NCI-H82 treated with DMSO at 0.1 percent for 48 hours (cell line): Measurements from ENCODE around the gene UBR4.

Source experiments
- DNase-seq: peaks from one replicate; lab custom pipeline; 2025; ENCODE audit not compliant: unreplicated experiment; lab: John Stamatoyannopoulos, UW

The UBR4 gene

DNA sequence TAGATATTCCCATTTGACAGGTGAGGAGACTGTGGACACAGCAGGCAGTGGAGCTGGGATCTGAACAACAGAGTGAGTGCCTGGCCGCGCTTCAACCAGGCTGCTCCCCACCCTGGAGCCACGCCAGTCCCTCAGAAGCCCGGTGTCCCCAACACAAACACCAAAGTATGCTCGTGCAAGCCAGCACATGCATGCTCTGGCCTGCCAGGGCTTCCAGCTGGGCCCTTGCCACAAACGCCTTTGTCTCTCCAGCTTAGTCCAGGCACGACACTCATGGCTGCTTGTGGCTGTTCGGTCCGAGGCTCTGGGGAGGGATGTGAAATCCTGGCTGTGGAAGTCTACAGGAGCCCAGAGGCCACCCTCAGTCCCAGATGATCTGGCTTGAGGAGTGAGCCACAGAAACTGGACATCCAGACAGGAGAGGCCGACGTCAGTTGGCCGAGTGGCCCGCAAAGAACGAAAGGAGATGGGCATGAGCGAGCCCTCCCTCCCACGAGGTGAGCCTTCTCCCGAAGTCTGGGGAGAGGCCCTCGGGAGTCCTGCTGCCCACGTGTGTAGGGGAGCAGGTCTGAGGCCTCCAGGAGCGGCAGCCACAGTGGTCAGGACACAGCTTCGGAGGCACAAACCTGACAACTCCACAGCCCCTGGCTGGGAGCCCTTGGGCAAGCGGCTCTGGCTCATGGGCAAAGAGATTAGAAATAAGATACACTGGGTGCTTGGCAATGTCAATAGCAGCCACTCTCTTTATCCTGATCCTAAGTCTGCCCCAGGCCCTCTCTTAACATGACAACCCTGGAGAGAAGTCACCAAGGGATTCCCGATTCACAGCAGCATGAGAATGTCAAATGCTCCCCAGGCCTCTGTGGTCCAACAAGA lies 136.5 kb downstream of the UBR4 start:
- no peak for DNase-seq

DNA sequence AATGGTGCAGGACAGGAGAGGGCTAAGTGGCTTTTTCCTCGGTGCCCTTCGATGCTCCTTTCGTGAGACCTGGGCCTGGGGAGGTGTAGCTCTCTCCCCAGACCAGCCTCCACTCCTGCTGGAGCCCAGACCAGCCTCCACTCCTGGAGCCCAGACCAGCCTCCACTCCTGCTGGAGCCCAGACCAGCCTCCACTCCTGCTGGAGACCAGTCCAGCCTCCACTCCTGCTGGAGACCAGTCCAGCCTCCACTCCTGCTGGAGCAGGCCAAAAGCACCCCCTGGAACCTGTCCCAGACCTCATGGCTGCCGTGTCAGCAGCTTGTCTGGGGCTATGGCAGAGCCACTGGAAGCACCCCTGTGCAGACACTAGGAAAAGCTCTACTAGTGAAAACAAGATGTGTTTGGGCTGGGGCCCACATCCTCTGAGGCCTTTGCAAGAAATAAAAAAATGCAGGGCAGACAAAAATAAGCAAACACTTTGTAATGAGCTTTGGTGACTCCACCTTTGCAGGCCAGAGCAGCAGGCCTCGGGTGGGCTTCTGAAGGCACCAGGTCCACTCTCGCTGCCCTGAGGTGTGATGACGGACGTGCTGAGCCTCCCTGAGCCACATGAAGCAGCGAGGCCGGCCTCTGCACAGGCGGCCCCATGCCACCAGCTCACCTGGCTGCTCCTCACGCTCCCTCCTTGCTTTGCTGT lies 137.6 kb downstream of the UBR4 start:
- DNase-seq = no peak

DNA sequence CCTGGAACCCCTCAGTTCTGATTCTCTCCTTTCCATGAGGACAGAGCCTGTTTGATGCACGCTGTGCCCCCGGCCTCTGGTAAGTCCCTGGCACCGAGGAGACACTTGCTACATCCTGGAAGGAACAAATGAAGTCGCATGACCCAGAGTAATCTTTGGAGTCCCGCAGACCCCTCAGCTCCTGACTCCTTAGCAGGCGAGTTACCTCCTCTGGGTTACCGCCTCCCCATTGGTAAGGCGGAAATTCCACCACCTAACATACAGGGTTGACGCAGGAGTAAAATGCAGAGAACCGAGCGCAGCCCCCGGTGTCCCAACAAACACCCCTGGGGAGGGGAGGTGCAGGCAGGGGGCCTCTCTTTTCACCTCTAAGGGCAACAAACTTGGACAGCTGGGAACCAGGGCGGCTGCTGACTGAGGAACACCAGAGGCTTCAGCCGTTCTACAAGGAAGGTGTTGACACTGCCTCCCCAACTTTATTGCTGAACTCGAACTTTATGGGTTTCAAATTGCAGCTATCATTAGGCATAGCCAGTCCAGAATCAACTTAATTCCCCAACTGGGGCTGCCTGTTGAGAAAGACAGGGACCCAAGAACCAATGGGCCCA lies 138.3 kb downstream of the UBR4 start:
- no peak for DNase-seq

DNA sequence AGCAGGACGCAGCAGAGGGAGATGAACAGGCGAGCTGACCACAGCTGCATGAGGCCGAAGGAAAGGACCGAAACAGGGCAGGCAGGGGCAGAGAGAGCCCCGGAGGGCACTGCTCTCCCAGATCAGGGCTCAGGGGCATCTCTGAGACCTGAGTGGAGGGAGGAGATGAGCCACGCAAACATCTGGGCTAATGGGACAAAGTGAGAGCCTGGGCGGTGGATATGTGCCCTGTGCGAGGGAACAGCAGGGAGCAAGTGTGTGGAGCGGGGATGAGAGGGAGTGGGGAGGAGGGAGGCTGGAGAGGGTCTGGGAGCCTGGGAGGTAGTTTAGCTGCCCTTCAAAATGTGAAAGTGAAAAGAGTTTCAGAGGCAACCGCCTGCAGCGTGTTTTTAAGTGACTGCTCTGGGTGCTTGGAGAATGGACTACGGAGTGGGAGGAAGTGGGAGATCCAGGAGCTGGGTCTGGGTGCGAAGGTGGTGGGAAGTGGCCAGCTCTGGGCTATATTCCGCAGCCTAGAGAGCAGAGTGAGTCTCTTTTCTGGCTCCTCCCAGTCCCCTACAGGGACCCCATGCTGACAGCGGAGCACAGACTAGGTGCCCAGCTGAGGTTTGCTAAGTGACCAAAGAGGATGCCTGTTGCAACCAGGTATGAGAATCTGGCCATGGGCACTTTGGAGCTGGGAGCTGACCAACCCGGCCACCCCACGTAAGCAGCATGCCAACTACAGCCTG lies 139.0 kb downstream of the UBR4 start:
- no peak for DNase-seq

DNA sequence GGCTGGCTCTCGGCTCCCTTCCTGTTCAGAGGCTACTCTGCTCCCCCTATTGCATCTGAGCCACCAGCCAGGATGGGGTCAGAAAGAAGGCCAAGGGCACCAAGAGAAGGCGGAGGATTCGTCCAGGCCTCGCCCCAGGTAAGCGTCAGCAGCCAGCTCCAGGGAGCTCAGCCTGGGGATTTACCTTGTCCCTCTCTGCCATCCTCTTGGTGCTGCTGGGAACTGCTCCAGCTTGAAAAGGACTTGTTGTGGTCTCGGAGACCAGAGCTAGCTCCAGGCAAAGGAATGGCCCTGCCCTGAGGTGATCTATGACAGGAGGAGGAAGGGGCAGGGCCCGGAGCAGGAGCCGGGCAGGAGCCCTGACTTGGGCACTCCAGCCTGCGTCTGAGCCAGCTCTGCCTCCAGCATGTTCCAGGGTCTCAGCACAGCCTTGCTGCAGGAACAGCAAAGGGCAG lies 139.8 kb downstream of the UBR4 start:
- no peak for DNase-seq

DNA sequence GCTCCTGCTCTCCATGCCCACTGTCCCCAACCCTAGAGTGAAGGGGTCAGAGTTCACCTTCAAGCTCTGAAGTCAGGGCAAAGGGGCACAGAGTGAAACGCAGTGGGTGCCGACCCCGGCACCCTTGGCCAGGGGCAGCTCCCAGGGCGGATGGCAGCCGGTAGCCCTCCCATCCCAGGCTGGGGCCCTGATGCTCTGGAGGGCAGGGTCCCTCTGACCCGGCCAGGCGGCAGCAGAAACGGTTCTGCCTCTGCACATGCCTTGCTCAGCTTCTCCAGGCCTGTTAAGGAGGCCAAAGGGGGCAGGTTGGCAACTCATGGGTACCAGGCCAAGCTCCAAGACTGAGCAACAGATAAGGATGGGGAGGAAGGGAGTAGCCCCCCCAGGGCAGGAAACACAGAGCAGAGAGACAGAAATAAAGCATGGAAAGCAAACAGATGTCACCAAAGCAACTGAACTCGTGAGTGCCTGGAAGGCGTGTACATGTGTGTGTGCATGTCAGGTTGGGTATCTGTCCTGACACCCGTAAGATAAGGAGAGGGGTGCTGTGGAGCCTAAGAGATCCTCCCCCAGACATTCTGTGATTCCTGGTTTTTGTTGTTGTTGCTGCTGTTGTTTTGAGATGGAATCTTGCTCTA lies 141.3 kb downstream of the UBR4 start:
- DNase-seq = no peak

DNA sequence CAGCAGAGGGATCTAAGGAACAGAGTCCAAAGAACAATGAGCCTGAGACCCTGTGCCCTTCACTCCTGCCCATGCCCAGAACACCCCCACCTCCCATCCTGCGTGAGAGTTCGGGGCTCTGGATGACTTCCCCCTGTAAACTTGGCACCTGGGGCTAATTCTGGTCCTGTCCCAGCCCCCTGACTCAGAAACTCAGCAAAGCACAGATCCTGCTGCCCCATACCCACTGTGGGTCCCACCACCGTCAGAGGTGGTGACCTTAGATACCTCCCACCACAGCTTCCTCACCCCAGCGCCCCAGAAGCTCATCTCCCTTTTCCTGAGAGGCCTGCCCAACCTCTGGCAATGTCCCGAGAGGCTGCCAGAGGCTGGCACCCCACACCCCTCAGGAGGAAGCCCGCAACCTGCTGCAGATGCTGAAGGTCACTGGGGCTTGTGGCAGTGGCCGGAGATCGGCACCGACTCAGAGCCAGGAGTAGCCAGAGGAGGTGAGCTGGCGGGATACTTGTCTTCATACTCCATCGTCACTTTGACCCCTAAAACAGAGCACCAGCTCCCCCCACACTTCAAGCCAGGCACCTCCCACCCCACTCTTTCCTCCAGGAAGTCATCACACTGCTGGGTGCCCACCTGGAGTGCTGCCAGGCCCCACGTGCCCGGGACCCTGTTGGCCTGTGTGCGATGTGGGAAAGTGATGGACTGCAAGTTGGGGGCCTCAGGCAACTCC lies 142.0 kb downstream of the UBR4 start:
- DNase-seq = no peak

DNA sequence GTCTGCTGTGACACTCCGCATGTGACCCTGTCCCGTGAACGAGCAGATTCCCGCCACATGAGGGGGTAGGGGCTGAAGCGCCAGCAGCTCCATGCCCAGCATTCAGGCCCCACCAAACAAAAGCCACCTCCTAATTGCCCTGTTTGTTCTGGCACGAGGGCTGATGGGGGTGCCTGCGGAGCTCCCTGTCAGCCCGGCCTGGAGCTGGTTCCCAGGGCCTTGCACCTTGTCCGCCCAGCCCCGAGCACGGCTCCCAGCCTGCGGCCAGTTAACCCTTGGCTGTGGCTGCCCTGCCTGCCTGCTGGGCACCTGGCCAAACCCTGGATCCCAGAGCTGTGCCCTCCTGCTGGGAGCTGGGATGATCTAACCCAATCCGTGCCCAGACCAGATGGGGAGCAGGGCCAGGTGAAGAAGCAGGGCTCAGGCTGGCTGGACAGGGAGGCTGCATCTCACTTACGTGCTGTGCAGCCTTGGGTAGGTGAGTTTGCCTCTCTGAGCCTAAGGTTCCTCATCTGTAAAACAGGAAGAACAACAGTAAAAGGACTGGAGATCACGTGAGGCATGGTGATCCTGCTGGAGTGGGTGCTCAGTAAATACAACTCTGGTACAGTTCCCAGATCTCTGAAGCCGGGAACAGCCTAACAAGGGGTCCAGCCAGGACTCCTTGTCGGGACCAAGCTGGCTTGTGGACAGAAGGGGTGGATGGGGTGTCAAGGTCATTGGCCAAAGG lies 142.7 kb downstream of the UBR4 start:
- DNase-seq = no peak

DNA sequence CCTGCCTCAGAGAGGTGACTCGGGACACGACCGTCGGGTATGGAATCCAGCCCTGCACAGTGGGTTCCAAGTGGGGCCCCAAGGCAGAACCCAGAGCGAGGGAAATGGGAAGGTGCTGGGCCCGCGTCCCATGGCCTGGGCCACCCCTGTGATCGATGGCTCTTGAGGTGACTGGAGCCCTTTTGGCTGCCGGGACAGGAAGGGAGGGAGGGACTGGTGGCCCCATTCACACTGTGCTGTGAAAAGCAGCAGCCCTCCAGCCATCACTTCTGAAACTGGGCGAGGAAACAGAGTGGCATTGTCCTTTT lies 143.2 kb downstream of the UBR4 start:
- DNase-seq = no peak

DNA sequence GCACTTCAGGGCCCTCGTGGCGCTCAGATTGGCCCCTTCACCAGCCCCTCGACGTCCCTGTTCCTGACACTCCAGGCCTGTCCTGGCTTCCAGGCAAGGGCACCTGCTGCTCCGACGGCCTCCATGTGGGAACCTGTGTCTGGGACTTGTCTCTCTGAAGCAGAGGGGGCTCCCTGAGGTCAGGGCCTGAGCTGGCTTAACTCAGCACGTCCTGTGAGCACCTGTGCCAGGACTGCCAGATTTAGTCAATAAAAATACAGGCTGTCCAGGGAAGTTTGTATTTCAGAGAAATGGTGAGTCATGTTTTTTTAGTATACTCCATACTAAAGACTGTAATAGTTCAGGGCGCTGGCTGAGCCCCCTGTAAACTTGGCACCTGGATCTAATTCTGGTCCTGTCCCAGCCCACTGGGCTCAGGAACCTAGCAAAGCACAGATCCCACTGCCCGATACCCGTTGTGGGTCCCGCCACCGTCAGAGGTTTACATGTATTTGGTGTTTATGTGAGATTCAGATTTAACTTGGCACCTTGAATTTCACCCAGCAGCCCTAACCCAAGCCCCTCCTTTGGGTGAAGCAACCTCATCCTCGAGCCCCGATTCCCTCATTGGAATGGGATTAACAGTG lies 143.7 kb downstream of the UBR4 start:
- no peak for DNase-seq

DNA sequence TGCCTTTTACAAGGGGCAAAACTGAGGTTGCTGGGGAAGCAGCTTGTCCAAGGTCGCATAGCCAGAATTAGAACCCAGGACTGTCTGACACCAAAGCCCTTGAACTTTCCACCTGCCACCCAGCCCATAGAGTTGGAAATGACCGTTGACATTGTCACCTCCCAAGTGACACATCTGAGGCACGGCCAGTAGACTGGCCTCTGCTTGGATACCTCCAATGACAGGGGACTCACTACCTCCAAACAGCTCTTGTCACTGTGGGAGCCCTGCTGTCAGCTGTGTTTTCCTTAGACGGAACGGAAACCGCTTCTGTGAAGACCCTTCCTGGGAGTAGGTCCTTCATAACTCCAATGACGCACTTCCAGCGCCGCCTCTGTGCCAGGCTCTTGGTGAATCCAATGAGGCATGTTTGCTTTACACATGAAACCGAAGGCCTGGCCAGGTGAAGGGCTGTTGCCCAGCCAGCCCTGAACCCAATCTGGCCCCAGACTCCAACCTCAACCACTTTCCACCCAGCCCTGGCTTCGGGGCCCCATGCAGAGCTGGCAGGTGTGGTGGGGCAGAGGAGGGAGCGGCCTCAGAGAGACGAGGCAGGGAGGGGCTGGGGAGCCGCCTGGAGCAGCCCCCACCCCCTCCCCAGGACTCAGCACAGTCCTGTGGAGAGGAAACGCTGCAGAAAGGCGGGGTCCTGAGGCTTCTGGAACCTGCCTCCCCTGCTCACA lies 144.4 kb downstream of the UBR4 start:
- no peak for DNase-seq

DNA sequence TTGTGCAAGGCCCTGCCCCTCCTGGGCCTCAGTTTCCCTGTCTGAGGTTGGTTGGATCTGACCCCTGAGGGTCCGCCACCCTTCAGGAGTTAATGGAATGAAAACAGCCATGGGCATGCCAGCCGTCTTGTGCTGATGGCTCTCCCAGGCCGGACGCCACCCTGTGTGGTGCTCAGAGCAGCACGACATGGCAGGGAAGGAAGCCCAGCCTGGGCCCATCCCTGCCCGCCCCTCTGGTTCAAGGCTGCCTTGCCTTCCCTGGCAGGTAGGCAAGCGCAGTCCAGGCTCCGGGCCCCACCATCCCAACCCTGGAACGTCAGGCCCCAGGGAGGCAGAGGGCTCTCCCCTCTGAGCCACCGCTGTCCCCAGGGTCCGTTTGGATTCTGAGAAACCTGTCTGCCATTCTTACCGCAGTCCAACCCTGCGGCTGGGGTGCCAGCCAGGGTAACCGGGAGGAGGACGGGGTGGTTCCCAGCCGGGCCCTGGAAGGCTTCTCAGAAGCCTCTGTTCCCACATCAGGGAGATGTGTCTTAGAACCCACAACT lies 145.1 kb downstream of the UBR4 start:
- no peak for DNase-seq

DNA sequence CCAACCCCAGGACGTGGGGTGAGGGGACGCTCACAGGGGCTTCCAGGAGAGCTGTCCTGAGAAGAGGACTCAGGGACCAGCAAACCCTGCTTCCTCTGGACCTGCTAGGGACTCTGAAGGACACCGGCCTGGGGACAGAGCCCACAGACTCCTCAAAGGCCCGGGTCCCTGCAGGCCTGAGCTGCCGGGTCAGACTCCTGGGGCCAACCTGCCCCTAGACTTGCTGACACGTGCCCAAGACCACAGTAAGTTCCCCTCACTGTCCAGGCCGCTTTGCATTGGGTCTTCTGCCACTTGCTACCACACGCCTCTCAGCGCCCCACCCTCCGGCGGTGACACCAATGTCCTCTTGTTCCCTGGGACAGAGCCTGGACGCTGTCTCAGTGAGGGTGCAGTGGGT lies 146.9 kb downstream of the UBR4 start:
- DNase-seq = no peak

DNA sequence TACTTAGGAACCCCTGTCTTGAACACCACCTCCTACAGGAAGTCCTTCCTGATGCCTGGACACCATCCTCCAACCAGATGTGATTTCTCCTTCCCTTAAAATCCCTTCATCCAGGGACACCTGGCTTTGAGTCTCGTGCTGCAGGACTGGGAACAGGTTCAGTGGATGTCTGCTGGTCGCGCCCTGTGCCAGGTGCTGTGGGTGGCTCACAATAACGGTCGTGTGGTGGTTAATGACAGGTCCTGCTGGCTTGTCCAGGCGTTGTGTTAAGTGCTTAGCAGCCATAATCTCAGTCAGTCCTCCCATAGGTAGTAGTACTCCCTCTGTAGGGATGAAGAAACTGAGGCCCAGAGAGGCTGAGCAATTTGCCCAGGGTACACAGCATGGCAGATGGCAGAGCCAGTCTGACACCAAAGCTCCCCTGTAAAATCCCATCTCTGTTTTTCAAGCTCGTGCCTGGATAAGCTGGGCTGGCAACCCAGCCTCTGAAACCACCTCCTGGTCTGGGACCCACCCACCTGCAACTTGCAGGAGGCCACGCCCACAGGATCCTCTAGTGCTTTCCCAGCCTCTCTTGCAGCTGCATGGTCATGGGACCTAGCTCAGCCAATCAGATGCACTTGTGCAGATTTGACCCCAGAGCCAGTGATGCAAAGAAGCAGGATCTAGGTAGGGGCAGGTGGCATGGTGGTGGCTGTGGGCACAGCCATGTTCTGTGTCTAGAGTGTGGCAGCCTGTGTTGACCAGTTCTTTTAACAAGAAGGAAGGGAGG lies 147.6 kb downstream of the UBR4 start:
- DNase-seq = no peak

DNA sequence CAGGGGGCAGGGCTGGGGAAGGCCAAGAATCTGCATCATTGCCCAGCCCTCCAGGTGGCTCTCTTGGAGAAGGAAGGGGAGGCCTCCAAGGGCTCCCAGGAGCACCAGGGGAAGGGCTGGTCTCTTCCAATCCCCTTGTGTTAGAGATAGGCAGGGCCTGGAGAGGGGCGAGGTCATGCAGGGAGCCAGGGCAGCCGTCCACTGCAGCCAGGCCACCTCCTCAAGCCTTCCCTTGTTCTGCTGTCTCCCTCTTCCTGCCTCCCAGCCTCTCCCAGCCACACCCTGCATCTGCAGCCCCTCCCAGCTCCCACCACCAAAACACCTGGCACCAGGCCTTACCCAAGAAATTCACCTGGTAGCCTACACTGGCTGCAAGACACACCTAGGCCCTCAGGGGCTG lies 148.3 kb downstream of the UBR4 start:
- no peak for DNase-seq

DNA sequence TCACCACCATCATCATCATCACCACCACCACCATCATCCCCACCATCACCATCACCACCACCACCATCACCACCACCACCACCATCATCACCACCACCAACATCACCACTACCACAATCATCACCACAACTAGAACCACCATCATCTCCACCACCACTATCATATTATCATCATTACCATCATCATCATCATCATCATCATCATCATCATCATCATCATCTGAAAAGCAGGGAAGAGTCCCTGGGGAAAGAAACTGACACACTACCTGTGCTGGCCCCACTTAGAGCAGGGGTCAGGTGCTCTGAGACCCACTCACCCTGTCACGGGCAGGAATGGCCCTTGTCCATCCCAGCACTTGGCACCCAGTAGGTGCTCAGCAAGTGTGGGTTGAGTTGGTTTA lies 148.7 kb downstream of the UBR4 start:
- no peak for DNase-seq

DNA sequence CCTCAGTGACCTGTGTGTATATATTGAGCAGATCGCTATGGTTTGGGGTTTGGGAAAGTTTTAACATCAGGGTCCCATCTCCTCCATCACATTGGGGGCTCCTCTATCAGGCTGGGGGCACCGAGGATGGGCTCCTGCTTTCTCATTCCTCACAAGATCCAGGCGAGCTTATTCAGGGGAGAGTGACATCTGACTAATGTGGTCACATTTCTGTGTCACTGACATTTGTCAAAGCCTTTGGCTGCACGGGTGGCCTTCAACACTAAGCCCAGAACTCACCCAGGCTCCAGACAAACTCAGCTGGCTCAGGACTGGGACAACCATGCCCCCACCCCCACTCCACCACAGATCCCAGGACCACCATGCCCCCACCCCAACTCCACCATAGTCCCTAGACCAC lies 150.3 kb downstream of the UBR4 start:
- DNase-seq = no peak

DNA sequence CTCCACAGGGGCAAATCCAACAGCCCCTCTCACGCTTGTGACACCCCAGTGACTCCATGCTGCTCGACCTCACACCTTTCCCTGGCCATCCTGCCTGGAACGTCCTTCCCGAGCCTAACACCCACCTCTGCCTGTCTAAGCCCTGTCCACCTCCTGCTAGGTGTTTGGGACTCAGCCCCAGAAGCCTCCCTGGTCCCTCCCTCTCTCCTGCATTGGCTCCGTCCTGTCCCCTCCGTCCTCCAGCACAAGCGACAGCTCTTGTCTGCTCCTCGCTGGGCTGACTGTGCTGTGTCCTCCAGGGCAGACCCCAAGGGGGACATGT lies 151.6 kb downstream of the UBR4 start:
- no peak for DNase-seq
